GM18505 (cell line): ENCODE results near the gene AADACL3.

Source experiments
- ATAC-seq: cut with Tn5 transposase; IDR thresholded peaks from one replicate; pipeline ENCODE4 v1.9.1; 2021; ENCODE audit not compliant: unreplicated experiment
- POLR2A ChIP-seq: IDR thresholded peaks from 4 replicates; pipeline ENCODE4 v1.6.1; 2011; ENCODE audit warnings: borderline replicate concordance; ENCODE audit not compliant: insufficient read depth, insufficient read length; ENCODE audit errors: extremely low read depth

The AADACL3 gene

GRCh38 chr1:12734651-12735050 lies 18.7 kb downstream of the AADACL3 start:
- TF ChIP-seq POLR2A, result no peak
- ATAC-seq, result no peak

- no peak for TF ChIP-seq POLR2A
- no peak for ATAC-seq
These were observed 23.0 kb downstream of the AADACL3 start for GRCh38 chr1:12738934-12739333.

- no peak for ATAC-seq
- no peak for TF ChIP-seq POLR2A
These were observed 23.7 kb downstream of the AADACL3 start for GRCh38 chr1:12739613-12740012.

GRCh38 chr1:12741946-12742345 lies 26.0 kb downstream of the AADACL3 start:
- ATAC-seq, result no peak
- TF ChIP-seq POLR2A, result no peak

GRCh38 chr1:12745126-12745991 lies 29.4 kb downstream of the AADACL3 start:
- ATAC-seq, result no peak
- TF ChIP-seq POLR2A, result no peak

- no peak for TF ChIP-seq POLR2A
- ATAC-seq, result no peak
These were observed 30.0 kb downstream of the AADACL3 start, which contains the start of gene CFAP107 for GRCh38 chr1:12745992-12746323. CFAP107 (plus strand) TSS chr1:12746200; CDS start chr1:12746431, 231 bp downstream.

GRCh38 chr1:12748778-12749355 lies 33.0 kb downstream of the AADACL3 start:
- no peak for TF ChIP-seq POLR2A
- no peak for ATAC-seq

GRCh38 chr1:12754738-12755137 lies 38.8 kb downstream of the AADACL3 start:
- TF ChIP-seq POLR2A, result no peak
- ATAC-seq, result no peak

GRCh38 chr1:12756273-12756672 lies 40.4 kb downstream of the AADACL3 start:
- no peak for ATAC-seq
- no peak for TF ChIP-seq POLR2A

GRCh38 chr1:12756768-12757413 lies 41.0 kb downstream of the AADACL3 start:
- TF ChIP-seq POLR2A, result no peak

GRCh38 chr1:12757836-12758235 lies 41.9 kb downstream of the AADACL3 start:
- no peak for ATAC-seq

More at GRCh38 chr1:12756768-12757413, 41.0 kb downstream of the AADACL3 start:
- no peak for ATAC-seq

GRCh38 chr1:12760256-12760795 lies 44.4 kb downstream of the AADACL3 start:
- TF ChIP-seq POLR2A, result no peak
- no peak for ATAC-seq

More at GRCh38 chr1:12757836-12758235, 41.9 kb downstream of the AADACL3 start:
- TF ChIP-seq POLR2A, result no peak

GRCh38 chr1:12761781-12762180 lies 45.9 kb downstream of the AADACL3 start:
- no peak for TF ChIP-seq POLR2A
- no peak for ATAC-seq
